ENCODE results near the gene RITA1. TPM values are rescaled to one million over a fixed set of nuclear protein-coding genes. Genes with fewer than 3 reads are reported as not detected.

Gene RITA1
- polyA plus RNA-seq, 2 donors = 6.8 to 14.6 TPM

GRCh38 chr12:113142886-113143332 lies 42.6 kb upstream of the RITA1 start:
- WGBS, 2 donors = 77 to 83% methylated on average over 5 of the region's 5 CpGs
- Histone ChIP-seq H3K27me3 (ENCODE audit: control insufficient read depth in 1 of 2, insufficient read depth in 2 of 2, low read length in 2 of 2) (no peaks in the 10 kb centered on the region), H3K9me3 (ENCODE audit: control insufficient read depth in 2 of 2, insufficient read depth in 1 of 2, low read depth in 1 of 2, low read length in 1 of 2) (no peaks in the 10 kb centered on the region), H3K4me1 (ENCODE audit: control insufficient read depth in 2 of 2, insufficient read depth in 2 of 2, low read length in 1 of 2) (peaks cover 0 to 6% of the 10 kb centered on the region in 2 donors), H3K4me3 (ENCODE audit: low read depth in 1 of 2, low read length in 2 of 2) (no peak overlapping the region), H3K36me3 (ENCODE audit: control insufficient read depth in 2 of 2, insufficient read depth in 2 of 2, low read length in 1 of 2) (no peaks in the 10 kb centered on the region), H3K27ac (ENCODE audit: low read depth in 2 of 2, low read length in 1 of 2) (peak overlapping the region in 1 of 2 donors; percentile 36)

GRCh38 chr12:113143959-113144358 lies 41.6 kb upstream of the RITA1 start:
- Histone ChIP-seq H3K36me3 (ENCODE audit: control insufficient read depth in 2 of 2, insufficient read depth in 2 of 2, low read length in 1 of 2) (no peaks in the 10 kb centered on the region), H3K9me3 (ENCODE audit: control insufficient read depth in 2 of 2, insufficient read depth in 1 of 2, low read depth in 1 of 2, low read length in 1 of 2) (no peaks in the 10 kb centered on the region), H3K27me3 (ENCODE audit: control insufficient read depth in 1 of 2, insufficient read depth in 2 of 2, low read length in 2 of 2) (no peaks in the 10 kb centered on the region), H3K4me3 (ENCODE audit: low read depth in 1 of 2, low read length in 2 of 2) (no peak overlapping the region), H3K27ac (ENCODE audit: low read depth in 2 of 2, low read length in 1 of 2) (no peak overlapping the region), H3K4me1 (ENCODE audit: control insufficient read depth in 2 of 2, insufficient read depth in 2 of 2, low read length in 1 of 2) (peaks cover 0 to 3% of the 10 kb centered on the region in 2 donors)
- 93% methylated on average over 8 of the region's 8 CpGs for WGBS, 2 donors

GRCh38 chr12:113144806-113145205 lies 40.7 kb upstream of the RITA1 start:
- H3K4me3 ChIP-seq (ENCODE audit: low read depth in 1 of 2, low read length in 2 of 2) = no peak overlapping the region
- H3K36me3 ChIP-seq (ENCODE audit: control insufficient read depth in 2 of 2, insufficient read depth in 2 of 2, low read length in 1 of 2) = no peaks in the 10 kb centered on the region
- H3K27me3 ChIP-seq (ENCODE audit: control insufficient read depth in 1 of 2, insufficient read depth in 2 of 2, low read length in 2 of 2) = no peaks in the 10 kb centered on the region
- H3K27ac ChIP-seq (ENCODE audit: low read depth in 2 of 2, low read length in 1 of 2) = no peak overlapping the region
- WGBS, 2 donors = 72 to 84% methylated on average over 5 of the region's 5 CpGs
- H3K9me3 ChIP-seq (ENCODE audit: control insufficient read depth in 2 of 2, insufficient read depth in 1 of 2, low read depth in 1 of 2, low read length in 1 of 2) = no peaks in the 10 kb centered on the region
- peaks cover 4 to 8% of the 10 kb centered on the region in 2 donors for H3K4me1 ChIP-seq (ENCODE audit: control insufficient read depth in 2 of 2, insufficient read depth in 2 of 2, low read length in 1 of 2)

GRCh38 chr12:113145720-113146551 lies 39.6 kb upstream of the RITA1 start:
- H3K4me1 ChIP-seq (ENCODE audit: control insufficient read depth in 2 of 2, insufficient read depth in 2 of 2, low read length in 1 of 2) = peaks cover 5 to 8% of the 10 kb centered on the region in 2 donors
- H3K36me3 ChIP-seq (ENCODE audit: control insufficient read depth in 2 of 2, insufficient read depth in 2 of 2, low read length in 1 of 2) = no peaks in the 10 kb centered on the region
- WGBS, 2 donors = 76 to 79% methylated on average over 12 of the region's 12 CpGs
- no peak overlapping the region for H3K4me3 ChIP-seq (ENCODE audit: low read depth in 1 of 2, low read length in 2 of 2)
- H3K27me3 ChIP-seq (ENCODE audit: control insufficient read depth in 1 of 2, insufficient read depth in 2 of 2, low read length in 2 of 2) = no peaks in the 10 kb centered on the region
- no peak overlapping the region for H3K27ac ChIP-seq (ENCODE audit: low read depth in 2 of 2, low read length in 1 of 2)
- no peaks in the 10 kb centered on the region for H3K9me3 ChIP-seq (ENCODE audit: control insufficient read depth in 2 of 2, insufficient read depth in 1 of 2, low read depth in 1 of 2, low read length in 1 of 2)

GRCh38 chr12:113146999-113147398 lies 38.5 kb upstream of the RITA1 start:
- Histone ChIP-seq H3K27me3 (ENCODE audit: control insufficient read depth in 1 of 2, insufficient read depth in 2 of 2, low read length in 2 of 2) (no peaks in the 10 kb centered on the region), H3K4me3 (ENCODE audit: low read depth in 1 of 2, low read length in 2 of 2) (no peak overlapping the region), H3K36me3 (ENCODE audit: control insufficient read depth in 2 of 2, insufficient read depth in 2 of 2, low read length in 1 of 2) (no peaks in the 10 kb centered on the region), H3K4me1 (ENCODE audit: control insufficient read depth in 2 of 2, insufficient read depth in 2 of 2, low read length in 1 of 2) (peaks cover 5 to 8% of the 10 kb centered on the region in 2 donors), H3K27ac (ENCODE audit: low read depth in 2 of 2, low read length in 1 of 2) (no peak overlapping the region), H3K9me3 (ENCODE audit: control insufficient read depth in 2 of 2, insufficient read depth in 1 of 2, low read depth in 1 of 2, low read length in 1 of 2) (no peaks in the 10 kb centered on the region)
- 72 to 79% methylated on average over 2 of the region's 2 CpGs for WGBS, 2 donors

- no peaks in the 10 kb centered on the region for H3K27me3 ChIP-seq (ENCODE audit: control insufficient read depth in 1 of 2, insufficient read depth in 2 of 2, low read length in 2 of 2)
- peak within 1 kb of the TSS in 1 of 2 donors; percentile 54 for H3K27ac ChIP-seq (ENCODE audit: low read depth in 2 of 2, low read length in 1 of 2)
- peaks cover 5 to 13% of the 10 kb centered on the region in 2 donors for H3K4me1 ChIP-seq (ENCODE audit: control insufficient read depth in 2 of 2, insufficient read depth in 2 of 2, low read length in 1 of 2)
- 17 to 25% methylated on average over 20 to 22 of the region's 22 CpGs for WGBS, 2 donors
- no peaks in the 10 kb centered on the region for H3K9me3 ChIP-seq (ENCODE audit: control insufficient read depth in 2 of 2, insufficient read depth in 1 of 2, low read depth in 1 of 2, low read length in 1 of 2)
- peak within 1 kb of the TSS in 1 of 2 donors; percentile 23 for H3K4me3 ChIP-seq (ENCODE audit: low read depth in 1 of 2, low read length in 2 of 2)
- no peaks in the 10 kb centered on the region for H3K36me3 ChIP-seq (ENCODE audit: control insufficient read depth in 2 of 2, insufficient read depth in 2 of 2, low read length in 1 of 2)
Measured at GRCh38 chr12:113149361-113150150, 36.0 kb upstream of the RITA1 start, which contains the start of gene CFAP73. CFAP73 (plus strand) TSS chr12:113149724; CDS start chr12:113149858, 134 bp downstream.

GRCh38 chr12:113151655-113152054 lies 33.9 kb upstream of the RITA1 start:
- WGBS, 2 donors = 92% methylated on average over 3 of the region's 3 CpGs
- Histone ChIP-seq H3K36me3 (ENCODE audit: control insufficient read depth in 2 of 2, insufficient read depth in 2 of 2, low read length in 1 of 2) (no peaks in the 10 kb centered on the region), H3K27ac (ENCODE audit: low read depth in 2 of 2, low read length in 1 of 2) (no peak overlapping the region), H3K4me1 (ENCODE audit: control insufficient read depth in 2 of 2, insufficient read depth in 2 of 2, low read length in 1 of 2) (peaks cover 5 to 15% of the 10 kb centered on the region in 2 donors), H3K9me3 (ENCODE audit: control insufficient read depth in 2 of 2, insufficient read depth in 1 of 2, low read depth in 1 of 2, low read length in 1 of 2) (no peaks in the 10 kb centered on the region), H3K4me3 (ENCODE audit: low read depth in 1 of 2, low read length in 2 of 2) (no peak overlapping the region), H3K27me3 (ENCODE audit: control insufficient read depth in 1 of 2, insufficient read depth in 2 of 2, low read length in 2 of 2) (no peaks in the 10 kb centered on the region)

GRCh38 chr12:113152196-113152834 lies 33.2 kb upstream of the RITA1 start:
- Histone ChIP-seq H3K27me3 (ENCODE audit: control insufficient read depth in 1 of 2, insufficient read depth in 2 of 2, low read length in 2 of 2) (no peaks in the 10 kb centered on the region), H3K9me3 (ENCODE audit: control insufficient read depth in 2 of 2, insufficient read depth in 1 of 2, low read depth in 1 of 2, low read length in 1 of 2) (no peaks in the 10 kb centered on the region), H3K36me3 (ENCODE audit: control insufficient read depth in 2 of 2, insufficient read depth in 2 of 2, low read length in 1 of 2) (peaks cover 0 to under 1% of the 10 kb centered on the region in 2 donors), H3K4me3 (ENCODE audit: low read depth in 1 of 2, low read length in 2 of 2) (peak overlapping the region; percentile 46 to 55), H3K27ac (ENCODE audit: low read depth in 2 of 2, low read length in 1 of 2) (no peak overlapping the region), H3K4me1 (ENCODE audit: control insufficient read depth in 2 of 2, insufficient read depth in 2 of 2, low read length in 1 of 2) (peaks cover 5 to 15% of the 10 kb centered on the region in 2 donors)
- 21% methylated on average over 9 of the region's 9 CpGs for WGBS, 2 donors

Data from esophagus (tissue), 2 donors.